Measurements from ENCODE around the gene MPP3. TPM values are rescaled to one million over a fixed set of nuclear protein-coding genes. Genes with fewer than 3 reads are reported as not detected.
A peak's percentile ranks its signal among the peaks of the same experiment; 100 is the strongest.

MPP3 gene
- total RNA-seq, 1 experiment from 2014 or later: 19.5 TPM

DNA sequence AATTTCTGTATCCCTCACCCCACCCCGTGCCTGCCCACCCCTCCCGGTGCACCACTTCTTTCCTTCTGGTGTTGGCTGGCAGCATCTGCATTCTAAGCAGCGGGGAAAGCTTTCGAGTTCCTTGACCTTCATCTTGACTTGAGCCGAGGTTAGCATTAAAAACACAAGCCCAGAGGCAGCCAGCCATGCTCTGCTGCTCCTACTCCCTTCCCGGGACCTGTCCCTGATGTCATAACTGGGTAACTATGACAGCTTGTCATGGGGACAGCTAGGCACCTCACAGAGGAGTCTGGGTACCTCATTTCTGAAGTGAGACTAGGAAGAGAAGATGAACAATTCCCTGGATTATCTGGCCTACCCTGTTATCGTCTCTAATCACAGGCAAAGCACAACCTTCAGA is 52.8 kb downstream of the MPP3 start, which contains the start of gene CFAP97D1:
CFAP97D1 (plus strand) TSS at position 301 of the 400 bp plus-strand sequence; CDS start at position 329, 28 bp downstream.
- TF ChIP-seq ELF1 (IDR thresholded peaks at IDR 0.05; ENCODE audit: borderline replicate concordance, low read depth): no peak
- TF ChIP-seq POLR2AphosphoS5 (IDR thresholded peaks at IDR 0.05; ENCODE audit: low read depth, low read length): no peak
- TF ChIP-seq, protein P1, sequence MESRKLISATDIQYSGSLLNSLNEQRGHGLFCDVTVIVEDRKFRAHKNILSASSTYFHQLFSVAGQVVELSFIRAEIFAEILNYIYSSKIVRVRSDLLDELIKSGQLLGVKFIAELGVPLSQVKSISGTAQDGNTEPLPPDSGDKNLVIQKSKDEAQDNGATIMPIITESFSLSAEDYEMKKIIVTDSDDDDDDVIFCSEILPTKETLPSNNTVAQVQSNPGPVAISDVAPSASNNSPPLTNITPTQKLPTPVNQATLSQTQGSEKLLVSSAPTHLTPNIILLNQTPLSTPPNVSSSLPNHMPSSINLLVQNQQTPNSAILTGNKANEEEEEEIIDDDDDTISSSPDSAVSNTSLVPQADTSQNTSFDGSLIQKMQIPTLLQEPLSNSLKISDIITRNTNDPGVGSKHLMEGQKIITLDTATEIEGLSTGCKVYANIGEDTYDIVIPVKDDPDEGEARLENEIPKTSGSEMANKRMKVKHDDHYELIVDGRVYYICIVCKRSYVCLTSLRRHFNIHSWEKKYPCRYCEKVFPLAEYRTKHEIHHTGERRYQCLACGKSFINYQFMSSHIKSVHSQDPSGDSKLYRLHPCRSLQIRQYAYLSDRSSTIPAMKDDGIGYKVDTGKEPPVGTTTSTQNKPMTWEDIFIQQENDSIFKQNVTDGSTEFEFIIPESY (IDR thresholded peaks at IDR 0.05; ENCODE audit: extremely low read depth, insufficient replicate concordance, low read length): no peak
- TF ChIP-seq, protein P2, sequence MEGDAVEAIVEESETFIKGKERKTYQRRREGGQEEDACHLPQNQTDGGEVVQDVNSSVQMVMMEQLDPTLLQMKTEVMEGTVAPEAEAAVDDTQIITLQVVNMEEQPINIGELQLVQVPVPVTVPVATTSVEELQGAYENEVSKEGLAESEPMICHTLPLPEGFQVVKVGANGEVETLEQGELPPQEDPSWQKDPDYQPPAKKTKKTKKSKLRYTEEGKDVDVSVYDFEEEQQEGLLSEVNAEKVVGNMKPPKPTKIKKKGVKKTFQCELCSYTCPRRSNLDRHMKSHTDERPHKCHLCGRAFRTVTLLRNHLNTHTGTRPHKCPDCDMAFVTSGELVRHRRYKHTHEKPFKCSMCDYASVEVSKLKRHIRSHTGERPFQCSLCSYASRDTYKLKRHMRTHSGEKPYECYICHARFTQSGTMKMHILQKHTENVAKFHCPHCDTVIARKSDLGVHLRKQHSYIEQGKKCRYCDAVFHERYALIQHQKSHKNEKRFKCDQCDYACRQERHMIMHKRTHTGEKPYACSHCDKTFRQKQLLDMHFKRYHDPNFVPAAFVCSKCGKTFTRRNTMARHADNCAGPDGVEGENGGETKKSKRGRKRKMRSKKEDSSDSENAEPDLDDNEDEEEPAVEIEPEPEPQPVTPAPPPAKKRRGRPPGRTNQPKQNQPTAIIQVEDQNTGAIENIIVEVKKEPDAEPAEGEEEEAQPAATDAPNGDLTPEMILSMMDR (IDR thresholded peaks at IDR 0.05 in 2 of 3, conservative IDR thresholded peaks at IDR 0.05 in 1 of 3; ENCODE audit: borderline replicate concordance in 1 of 3, insufficient read depth in 1 of 3, low read depth in 2 of 3, low read length in 2 of 3): no peak
- TF ChIP-seq CBX3 (IDR thresholded peaks at IDR 0.05; ENCODE audit: low read depth): no peak
- TF ChIP-seq EZH2phosphoT487 (IDR thresholded peaks at IDR 0.05; ENCODE audit: borderline replicate concordance): no peak
- TF ChIP-seq SRF (IDR thresholded peaks at IDR 0.05; ENCODE audit: low read depth): no peak
- no peak for TF ChIP-seq CEBPB (IDR thresholded peaks at IDR 0.05; ENCODE audit: low read depth)
- TF ChIP-seq ZFX (IDR thresholded peaks at IDR 0.05): no peak
- TF ChIP-seq EZH2 (IDR thresholded peaks at IDR 0.05): no peak
- TF ChIP-seq, protein P3, sequence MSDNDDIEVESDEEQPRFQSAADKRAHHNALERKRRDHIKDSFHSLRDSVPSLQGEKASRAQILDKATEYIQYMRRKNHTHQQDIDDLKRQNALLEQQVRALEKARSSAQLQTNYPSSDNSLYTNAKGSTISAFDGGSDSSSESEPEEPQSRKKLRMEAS (IDR thresholded peaks at IDR 0.05): no peak
- TF ChIP-seq, protein P4, sequence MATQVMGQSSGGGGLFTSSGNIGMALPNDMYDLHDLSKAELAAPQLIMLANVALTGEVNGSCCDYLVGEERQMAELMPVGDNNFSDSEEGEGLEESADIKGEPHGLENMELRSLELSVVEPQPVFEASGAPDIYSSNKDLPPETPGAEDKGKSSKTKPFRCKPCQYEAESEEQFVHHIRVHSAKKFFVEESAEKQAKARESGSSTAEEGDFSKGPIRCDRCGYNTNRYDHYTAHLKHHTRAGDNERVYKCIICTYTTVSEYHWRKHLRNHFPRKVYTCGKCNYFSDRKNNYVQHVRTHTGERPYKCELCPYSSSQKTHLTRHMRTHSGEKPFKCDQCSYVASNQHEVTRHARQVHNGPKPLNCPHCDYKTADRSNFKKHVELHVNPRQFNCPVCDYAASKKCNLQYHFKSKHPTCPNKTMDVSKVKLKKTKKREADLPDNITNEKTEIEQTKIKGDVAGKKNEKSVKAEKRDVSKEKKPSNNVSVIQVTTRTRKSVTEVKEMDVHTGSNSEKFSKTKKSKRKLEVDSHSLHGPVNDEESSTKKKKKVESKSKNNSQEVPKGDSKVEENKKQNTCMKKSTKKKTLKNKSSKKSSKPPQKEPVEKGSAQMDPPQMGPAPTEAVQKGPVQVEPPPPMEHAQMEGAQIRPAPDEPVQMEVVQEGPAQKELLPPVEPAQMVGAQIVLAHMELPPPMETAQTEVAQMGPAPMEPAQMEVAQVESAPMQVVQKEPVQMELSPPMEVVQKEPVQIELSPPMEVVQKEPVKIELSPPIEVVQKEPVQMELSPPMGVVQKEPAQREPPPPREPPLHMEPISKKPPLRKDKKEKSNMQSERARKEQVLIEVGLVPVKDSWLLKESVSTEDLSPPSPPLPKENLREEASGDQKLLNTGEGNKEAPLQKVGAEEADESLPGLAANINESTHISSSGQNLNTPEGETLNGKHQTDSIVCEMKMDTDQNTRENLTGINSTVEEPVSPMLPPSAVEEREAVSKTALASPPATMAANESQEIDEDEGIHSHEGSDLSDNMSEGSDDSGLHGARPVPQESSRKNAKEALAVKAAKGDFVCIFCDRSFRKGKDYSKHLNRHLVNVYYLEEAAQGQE (IDR thresholded peaks at IDR 0.05; ENCODE audit: low read depth): no peak
- no peak for TF ChIP-seq SIN3A (IDR thresholded peaks at IDR 0.05; ENCODE audit: low read depth)
- TF ChIP-seq YY1 (IDR thresholded peaks at IDR 0.05; ENCODE audit: extremely low read depth, insufficient replicate concordance, low read depth, low read length): no peak
- Histone ChIP-seq H3K4me1 (ENCODE audit: control insufficient read depth in 1 of 2, insufficient read depth in 2 of 2, low read length in 2 of 2) (peaks cover 7 to 13% of the 10 kb centered on the region in 2 experiments; a peak in 3 of 4 replicates), H3K9me3 (ENCODE audit: control insufficient read depth in 1 of 2, insufficient read depth in 1 of 2, low read depth in 1 of 2, low read length in 2 of 2) (no peaks in the 10 kb centered on the region), H3K36me3 (ENCODE audit: control insufficient read depth in 1 of 2, insufficient read depth in 2 of 2, low read length in 2 of 2) (peaks cover 0 to 5% of the 10 kb centered on the region in 2 experiments; a peak in 1 of 4 replicates), H3K4me2 (ENCODE audit: low read length) (peak within 1 kb of the TSS; percentile 84), H3K27ac (ENCODE audit: low read depth, low read length) (no peak within 1 kb of the TSS), H4K20me1 (ENCODE audit: insufficient read depth) (no peaks in the 10 kb centered on the region), H3K9me2 (ENCODE audit: insufficient read depth) (no peaks in the 10 kb centered on the region), H2AFZ (ENCODE audit: low read depth, low read length, poor library complexity, severe bottlenecking) (peak within 1 kb of the TSS; percentile 71), H3K9ac (ENCODE audit: low read length) (peak within 1 kb of the TSS; percentile 97), H3K79me2 (ENCODE audit: insufficient read depth, low read length) (peaks cover 25% of the 10 kb centered on the region), H3K27me3 (ENCODE audit: insufficient read depth, low read length) (no peaks in the 10 kb centered on the region), H3K4me3 (replicated peaks in 1 of 2; ENCODE audit: low read depth in 1 of 2, low read length in 2 of 2) (peak within 1 kb of the TSS; percentile 78 to 81)
- intact Hi-C loops (cut with micrococcal nuclease): no loop called here
- BruUV-seq (replicated peaks): no TSS peak
- ChIA-PET RAD21 (ENCODE audit: low non-redundant PET in 1 of 2, low total read pairs in 2 of 2, uncharacterized antibody in 2 of 2, unreplicated experiment in 2 of 2) (no interaction called here), CTCF (no interaction called here), POLR2A (no interaction called here)
- no peak for DNase-seq (ENCODE audit: low read depth, low spot score)
- no peak for ATAC-seq
